Measurements from ENCODE around the gene GPR137. TPM values are rescaled to one million over a fixed set of nuclear protein-coding genes. Genes with fewer than 3 reads are reported as not detected.

The GPR137 gene
- total and polyA plus RNA-seq, 2 experiments from 2014 or later, result 25.2 to 63.9 TPM

- H3K4me2 ChIP-seq, result peak overlapping the region; percentile 99
- peaks cover 5% of the 10 kb centered on the region for H4K20me1 ChIP-seq (ENCODE audit: insufficient read depth, poor library complexity, severe bottlenecking)
- H2AFZ ChIP-seq, result peak overlapping the region; percentile 74
- H3K27me3 ChIP-seq, result no peaks in the 10 kb centered on the region
- TF ChIP-seq CTCF (IDR thresholded peaks at IDR 0.05; ENCODE audit: poor library complexity) (peak; percentile 34), EZH2phosphoT487 (IDR thresholded peaks at IDR 0.05; ENCODE audit: low read depth, severe bottlenecking, unreplicated experiment) (no peak), EZH2 (IDR thresholded peaks at IDR 0.05; ENCODE audit: borderline replicate concordance) (no peak)
- peaks cover 21% of the 10 kb centered on the region for H3K4me1 ChIP-seq (ENCODE audit: insufficient read depth)
- H3K9me3 ChIP-seq (ENCODE audit: low read depth), result no peaks in the 10 kb centered on the region
- DNase-seq (ENCODE audit: low spot score), result peak; percentile 75
- H3K36me3 ChIP-seq (replicated peaks; ENCODE audit: insufficient read depth, low read depth), result no peaks in the 10 kb centered on the region
- no peaks in the 10 kb centered on the region for H3K9me2 ChIP-seq (replicated peaks; ENCODE audit: insufficient read depth)
- H3K27ac ChIP-seq, result peak overlapping the region; percentile 69
- peaks cover 16% of the 10 kb centered on the region for H3K79me2 ChIP-seq
- WGBS (ENCODE audit: low lambda C conversion rate, missing lambda C conversion rate), result 10% methylated on average over 17 of the region's 23 CpGs
- peak overlapping the region; percentile 82 for H3K4me3 ChIP-seq
Measured at GRCh38 chr11:64252003-64252872, 33.4 kb upstream of the GPR137 start.

GRCh38 chr11:64253043-64253442 lies 32.6 kb upstream of the GPR137 start:
- Histone ChIP-seq H3K9me3 (ENCODE audit: low read depth) (no peaks in the 10 kb centered on the region), H3K27ac (no peak overlapping the region), H3K4me1 (ENCODE audit: insufficient read depth) (peaks cover 16% of the 10 kb centered on the region), H3K27me3 (no peaks in the 10 kb centered on the region), H3K79me2 (peaks cover 16% of the 10 kb centered on the region), H4K20me1 (ENCODE audit: insufficient read depth, poor library complexity, severe bottlenecking) (peaks cover 5% of the 10 kb centered on the region), H2AFZ (no peak overlapping the region), H3K9me2 (replicated peaks; ENCODE audit: insufficient read depth) (no peaks in the 10 kb centered on the region), H3K4me2 (peak overlapping the region; percentile 99), H3K4me3 (no peak overlapping the region), H3K36me3 (replicated peaks; ENCODE audit: insufficient read depth, low read depth) (no peaks in the 10 kb centered on the region)
- TF ChIP-seq EZH2phosphoT487 (IDR thresholded peaks at IDR 0.05; ENCODE audit: low read depth, severe bottlenecking, unreplicated experiment), result no peak
- no peak for DNase-seq (ENCODE audit: low spot score)
- WGBS (ENCODE audit: low lambda C conversion rate, missing lambda C conversion rate), result 80% methylated on average over 8 of the region's 8 CpGs

- Histone ChIP-seq H3K27me3 (no peaks in the 10 kb centered on the region), H3K4me1 (ENCODE audit: insufficient read depth) (peaks cover 14% of the 10 kb centered on the region), H4K20me1 (ENCODE audit: insufficient read depth, poor library complexity, severe bottlenecking) (peaks cover 5% of the 10 kb centered on the region), H2AFZ (no peak overlapping the region), H3K27ac (no peak overlapping the region), H3K9me2 (replicated peaks; ENCODE audit: insufficient read depth) (no peaks in the 10 kb centered on the region), H3K79me2 (peaks cover 16% of the 10 kb centered on the region), H3K36me3 (replicated peaks; ENCODE audit: insufficient read depth, low read depth) (no peaks in the 10 kb centered on the region), H3K9me3 (ENCODE audit: low read depth) (no peaks in the 10 kb centered on the region), H3K4me3 (no peak overlapping the region), H3K4me2 (peak overlapping the region; percentile 99)
- 85% methylated on average over 5 of the region's 5 CpGs for WGBS (ENCODE audit: low lambda C conversion rate, missing lambda C conversion rate)
- TF ChIP-seq CTCF (IDR thresholded peaks at IDR 0.05; ENCODE audit: poor library complexity), result no peak
- TF ChIP-seq EZH2 (IDR thresholded peaks at IDR 0.05; ENCODE audit: borderline replicate concordance), result no peak
- TF ChIP-seq EZH2phosphoT487 (IDR thresholded peaks at IDR 0.05; ENCODE audit: low read depth, severe bottlenecking, unreplicated experiment), result no peak
- DNase-seq (ENCODE audit: low spot score), result no peak
Measured at GRCh38 chr11:64253481-64253880, 32.2 kb upstream of the GPR137 start.

GRCh38 chr11:64254326-64254725 lies 31.3 kb upstream of the GPR137 start:
- H3K9me3 ChIP-seq (ENCODE audit: low read depth), result no peaks in the 10 kb centered on the region
- no peaks in the 10 kb centered on the region for H3K36me3 ChIP-seq (replicated peaks; ENCODE audit: insufficient read depth, low read depth)
- no peak overlapping the region for H3K4me2 ChIP-seq
- no peak overlapping the region for H3K4me3 ChIP-seq
- no peak overlapping the region for H2AFZ ChIP-seq
- no peak overlapping the region for H3K27ac ChIP-seq
- TF ChIP-seq EZH2 (IDR thresholded peaks at IDR 0.05; ENCODE audit: borderline replicate concordance), result no peak
- TF ChIP-seq CTCF (IDR thresholded peaks at IDR 0.05; ENCODE audit: poor library complexity), result no peak
- TF ChIP-seq EZH2phosphoT487 (IDR thresholded peaks at IDR 0.05; ENCODE audit: low read depth, severe bottlenecking, unreplicated experiment), result no peak
- no peak for DNase-seq (ENCODE audit: low spot score)
- no peaks in the 10 kb centered on the region for H3K9me2 ChIP-seq (replicated peaks; ENCODE audit: insufficient read depth)
- 95% methylated on average over 6 of the region's 7 CpGs for WGBS (ENCODE audit: low lambda C conversion rate, missing lambda C conversion rate)
- no peaks in the 10 kb centered on the region for H3K27me3 ChIP-seq
- peaks cover 16% of the 10 kb centered on the region for H3K79me2 ChIP-seq
- peaks cover 14% of the 10 kb centered on the region for H3K4me1 ChIP-seq (ENCODE audit: insufficient read depth)
- peaks cover 5% of the 10 kb centered on the region for H4K20me1 ChIP-seq (ENCODE audit: insufficient read depth, poor library complexity, severe bottlenecking)

Measured in hepatocyte (in vitro differentiated cells).